ENCODE results near the gene CRNN. TPM values are rescaled to one million over a fixed set of nuclear protein-coding genes. Genes with fewer than 3 reads are reported as not detected.

CRNN gene
- total RNA-seq, 2 donors from 2014 or later, result not detected

Other genes starting within 250 kb of the CRNN start
- gene HRNR, start 190.1 kb downstream of the CRNN start, total RNA-seq, result not detected
- not detected for gene FLG, start 89.0 kb downstream of the CRNN start, total RNA-seq
- not detected for gene FLG2, start 54.3 kb downstream of the CRNN start, total RNA-seq
- gene LCE5A, start 96.5 kb upstream of the CRNN start, total RNA-seq, result not detected
- gene CRCT1, start 100.2 kb upstream of the CRNN start, total RNA-seq, result not detected
- gene LCE3E, start 152.5 kb upstream of the CRNN start, total RNA-seq, result not detected
- gene LCE3D, start 166.3 kb upstream of the CRNN start, total RNA-seq, result not detected
- not detected for gene LCE3C, start 186.0 kb upstream of the CRNN start, total RNA-seq
- not detected for gene LCE3B, start 199.5 kb upstream of the CRNN start, total RNA-seq
- not detected for gene LCE3A, start 208.8 kb upstream of the CRNN start, total RNA-seq
- gene LCE2D, start 249.1 kb upstream of the CRNN start, total RNA-seq, result not detected